ENCODE data around the gene FLRT3. TPM values are rescaled to one million over a fixed set of nuclear protein-coding genes. Genes with fewer than 3 reads are reported as not detected.

Gene FLRT3
- total RNA-seq, 1 experiment from 2014 or later = 2.1 TPM

DNA sequence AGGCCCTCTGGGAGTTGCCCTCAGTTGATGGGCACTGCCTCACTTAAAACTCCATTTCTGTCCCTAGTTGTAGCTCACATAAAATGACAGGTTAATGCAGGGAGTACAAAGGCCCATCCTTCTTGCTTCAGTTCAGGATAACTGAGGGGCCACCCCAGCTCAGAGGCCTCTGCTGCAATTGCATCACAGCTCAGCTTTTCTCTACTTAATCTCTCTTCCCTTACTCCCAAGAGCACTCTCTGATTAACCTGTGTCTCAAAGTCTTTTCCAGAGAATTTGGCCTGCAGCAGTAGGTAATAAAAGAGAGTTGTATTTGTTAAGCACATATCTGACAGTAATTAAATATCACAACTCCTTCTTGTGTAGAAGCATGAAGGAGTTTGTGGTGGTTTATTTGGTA, 40.9 kb upstream of the FLRT3 start:
- Histone ChIP-seq H3K9me3 (ENCODE audit: control insufficient read depth, low read depth, low read length) (no peaks in the 10 kb centered on the region), H3K27ac (ENCODE audit: insufficient read length, low read depth, low read length) (no peak overlapping the region)

More for the DNA sequence above, 40.9 kb upstream of the FLRT3 start:
- Histone ChIP-seq H3K79me2 (ENCODE audit: insufficient read depth, low read length) (no peaks in the 10 kb centered on the region), H3K4ac (ENCODE audit: low read depth, low read length) (no peak overlapping the region), H3T11ph (ENCODE audit: low read length) (no peak overlapping the region), H3K23me2 (ENCODE audit: insufficient read length, low read depth, low read length, poor library complexity, severe bottlenecking) (no peaks in the 10 kb centered on the region), H3K4me1 (ENCODE audit: insufficient read depth, low read length) (peaks cover 4% of the 10 kb centered on the region; the same call in 1 of the 2 replicates), H4K8ac (replicated peaks; ENCODE audit: insufficient read length, low read depth, low read length) (no peak overlapping the region), H2AK5ac (ENCODE audit: insufficient read length, low read length) (no peak overlapping the region), H3K18ac (ENCODE audit: insufficient read length, low read depth, low read length) (no peak overlapping the region), H3K79me1 (ENCODE audit: insufficient read depth, low read depth, low read length, poor library complexity, severe bottlenecking) (no peaks in the 10 kb centered on the region), H4K5ac (ENCODE audit: insufficient read length, low read depth, low read length) (no peak overlapping the region), H3K56ac (ENCODE audit: insufficient read length, low read depth, low read length) (no peak overlapping the region), H3K27me3 (ENCODE audit: insufficient read depth, low read length) (no peaks in the 10 kb centered on the region), H2BK120ac (ENCODE audit: low read depth, low read length, poor library complexity, severe bottlenecking) (no peak overlapping the region), H4K91ac (ENCODE audit: insufficient read length, low read depth, low read length) (no peak overlapping the region), H2BK5ac (ENCODE audit: insufficient read length, low read length) (no peak overlapping the region), H2BK20ac (ENCODE audit: low read depth, low read length, poor library complexity, severe bottlenecking) (no peak overlapping the region), H2BK12ac (ENCODE audit: insufficient read length, low read depth, low read length) (no peak overlapping the region), H3K9ac (ENCODE audit: extremely low read depth, insufficient read length, low read length) (no peak overlapping the region), H3K14ac (ENCODE audit: insufficient read depth, low read length) (no peak overlapping the region), H3K23ac (ENCODE audit: insufficient read length, low read depth, low read length) (no peak overlapping the region), H4K20me1 (ENCODE audit: control insufficient read depth, insufficient read depth, insufficient read length) (no peaks in the 10 kb centered on the region), H3K4me2 (ENCODE audit: insufficient read depth, insufficient read length, low read length) (no peak overlapping the region), H2AFZ (ENCODE audit: low read length) (no peak overlapping the region), H2BK15ac (ENCODE audit: low read depth, low read length) (no peak overlapping the region)
- no peaks in the 10 kb centered on the region for H3K27me3 Mint-ChIP-seq (ENCODE audit: low read depth)
- no peak for DNase-seq
- no peak overlapping the region for H3K4me3 Mint-ChIP-seq
- H3K4me1 Mint-ChIP-seq = peaks cover 6 to 14% of the 10 kb centered on the region in 2 experiments
- no peaks in the 10 kb centered on the region for H3K36me3 Mint-ChIP-seq (ENCODE audit: insufficient read depth in 1 of 3, low read depth in 3 of 3)
- TF ChIP-seq, protein P1, sequence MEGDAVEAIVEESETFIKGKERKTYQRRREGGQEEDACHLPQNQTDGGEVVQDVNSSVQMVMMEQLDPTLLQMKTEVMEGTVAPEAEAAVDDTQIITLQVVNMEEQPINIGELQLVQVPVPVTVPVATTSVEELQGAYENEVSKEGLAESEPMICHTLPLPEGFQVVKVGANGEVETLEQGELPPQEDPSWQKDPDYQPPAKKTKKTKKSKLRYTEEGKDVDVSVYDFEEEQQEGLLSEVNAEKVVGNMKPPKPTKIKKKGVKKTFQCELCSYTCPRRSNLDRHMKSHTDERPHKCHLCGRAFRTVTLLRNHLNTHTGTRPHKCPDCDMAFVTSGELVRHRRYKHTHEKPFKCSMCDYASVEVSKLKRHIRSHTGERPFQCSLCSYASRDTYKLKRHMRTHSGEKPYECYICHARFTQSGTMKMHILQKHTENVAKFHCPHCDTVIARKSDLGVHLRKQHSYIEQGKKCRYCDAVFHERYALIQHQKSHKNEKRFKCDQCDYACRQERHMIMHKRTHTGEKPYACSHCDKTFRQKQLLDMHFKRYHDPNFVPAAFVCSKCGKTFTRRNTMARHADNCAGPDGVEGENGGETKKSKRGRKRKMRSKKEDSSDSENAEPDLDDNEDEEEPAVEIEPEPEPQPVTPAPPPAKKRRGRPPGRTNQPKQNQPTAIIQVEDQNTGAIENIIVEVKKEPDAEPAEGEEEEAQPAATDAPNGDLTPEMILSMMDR (conservative IDR thresholded peaks at IDR 0.05) = no peak
- H3K27ac Mint-ChIP-seq = no peak overlapping the region
- no peaks in the 10 kb centered on the region for H3K9me3 Mint-ChIP-seq
